ENCODE measurements around the gene NIFK.
"Not testable (repeated sequence)": the region's sequence is repeated elsewhere in the genome, so short reads cannot be mapped to it uniquely, and the experiment has no call there.

The NIFK gene

GRCh38 chr2:121736462-121737336, at the start of gene NIFK:
Gene NIFK, minus strand, starts transcription at chr2:121736875. Its CDS starts 25 bp downstream, at chr2:121736850.
- peak; percentile 97 for DNase-seq

GRCh38 chr2:121783180-121783579, 46.5 kb upstream of the NIFK start:
- DNase-seq: no peak

GRCh38 chr2:121778741-121779487, 42.2 kb upstream of the NIFK start:
- DNase-seq: no peak

- DNase-seq: peak; percentile 50
These were observed 41.0 kb upstream of the NIFK start for GRCh38 chr2:121777699-121778058.

GRCh38 chr2:121776885-121777698, 40.4 kb upstream of the NIFK start:
- DNase-seq: no peak

GRCh38 chr2:121776361-121776760, 39.7 kb upstream of the NIFK start:
- no peak for DNase-seq

- DNase-seq: no peak
These were observed 37.6 kb upstream of the NIFK start for GRCh38 chr2:121774235-121774634.

- DNase-seq: no peak
These were observed 35.5 kb upstream of the NIFK start for GRCh38 chr2:121771976-121772742.

- no peak for DNase-seq
These were observed 31.6 kb upstream of the NIFK start for GRCh38 chr2:121768143-121768755.

- no peak for DNase-seq
These were observed 29.9 kb upstream of the NIFK start for GRCh38 chr2:121766624-121767023.

- DNase-seq: no peak
These were observed 28.1 kb upstream of the NIFK start for GRCh38 chr2:121764681-121765228.

GRCh38 chr2:121755237-121756111, 18.8 kb upstream of the NIFK start, which contains the start of gene TSN:
Gene TSN, plus strand, starts transcription at chr2:121755651. Its CDS starts 129 bp downstream, at chr2:121755780.
- DNase-seq: peak; percentile 97

- no peak for DNase-seq
These were observed 18.2 kb upstream of the NIFK start for GRCh38 chr2:121754851-121755236.

- peak; percentile 72 for DNase-seq
These were observed 11.5 kb upstream of the NIFK start for GRCh38 chr2:121748202-121748601.

- no peak for DNase-seq
These were observed 9.4 kb upstream of the NIFK start for GRCh38 chr2:121746071-121746578.

- DNase-seq: no peak
These were observed 4.8 kb upstream of the NIFK start for GRCh38 chr2:121741450-121741849.

- no peak for DNase-seq
These were observed 4.3 kb upstream of the NIFK start for GRCh38 chr2:121740973-121741372.

GRCh38 chr2:121736140-121736461, 574 bp downstream of the NIFK start:
- DNase-seq: no peak

GRCh38 chr2:121735518-121736074, 1.1 kb downstream of the NIFK start:
- peak; percentile 8 for DNase-seq

GRCh38 chr2:121734544-121734943, 2.1 kb downstream of the NIFK start:
- not testable (repeated sequence) for DNase-seq
